Measurements from ENCODE around the gene SFXN5. TPM values are rescaled to one million over a fixed set of nuclear protein-coding genes. Genes with fewer than 3 reads are reported as not detected.

SFXN5 gene
- total RNA-seq, 1 experiment from 2014 or later = 22.0 TPM

DNA sequence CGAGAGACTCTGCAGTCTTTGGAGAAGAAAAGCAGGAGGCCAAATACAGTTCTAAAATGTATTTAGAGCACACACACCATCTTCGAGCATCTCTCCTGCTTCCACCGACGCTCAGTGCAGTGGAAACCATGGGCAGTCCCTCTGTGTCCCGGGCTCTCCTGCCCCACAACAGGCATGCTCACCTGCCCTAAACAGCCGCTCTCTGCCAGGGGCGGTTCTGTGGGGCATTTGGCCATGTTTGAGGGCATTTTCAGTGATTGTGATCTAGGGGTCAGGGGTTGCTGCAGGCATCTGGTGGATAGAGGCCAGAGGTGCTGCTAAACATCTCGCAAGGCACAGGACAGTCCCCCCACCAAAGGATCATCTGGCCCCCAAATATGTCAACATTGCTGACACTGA is 98.4 kb downstream of the SFXN5 start:
- ATAC-seq (no peak), DNase-seq (no peak)
- Histone ChIP-seq H3F3A (ENCODE audit: low read length, unreplicated experiment) (no peaks in the 10 kb centered on the region), H3K4me3 (ENCODE audit: low read length) (no peak overlapping the region), H3K4me1 (ENCODE audit: insufficient read depth, low read length) (no peaks in the 10 kb centered on the region), H2AFZ (ENCODE audit: low read length) (no peak overlapping the region), H3K27me3 (ENCODE audit: low read length) (no peaks in the 10 kb centered on the region), H3K9ac (ENCODE audit: low read length) (no peak overlapping the region), H3K9me3 (ENCODE audit: low read length) (no peaks in the 10 kb centered on the region), H3K36me3 (ENCODE audit: low read depth, low read length) (no peaks in the 10 kb centered on the region), H3K27ac (ENCODE audit: low read length) (no peak overlapping the region), H4K20me1 (ENCODE audit: low read length) (no peaks in the 10 kb centered on the region), H3K79me2 (ENCODE audit: low read length) (no peaks in the 10 kb centered on the region), H3K4me2 (ENCODE audit: low read length) (no peak overlapping the region), H3K9me2 (replicated peaks; ENCODE audit: low read length) (no peaks in the 10 kb centered on the region)
- ChIA-PET CTCF (interaction anchor here (1.7 kb wide), 1 partner anchor 81 kb away, joined by 5 read pairs; no protein-coding TSS in a partner anchor), POLR2A (ENCODE audit: unreplicated experiment) (no interaction called here)
- intact Hi-C loops (cut with micrococcal nuclease) = loop anchor here (1.0 kb wide), 1 partner anchor 81 kb away; no protein-coding TSS in a partner anchor
- no peak for TF ChIP-seq EZH2phosphoT487 (IDR thresholded peaks at IDR 0.05; ENCODE audit: borderline replicate concordance, low read length)
- no TSS peak for BruUV-seq (replicated peaks)

- H3K27ac ChIP-seq (ENCODE audit: low read length) = no peak overlapping the region
- no peaks in the 10 kb centered on the region for H3K4me1 ChIP-seq (ENCODE audit: insufficient read depth, low read length)
- TF ChIP-seq EZH2 (IDR thresholded peaks at IDR 0.05; ENCODE audit: low read length, unreplicated experiment) = no peak
- TF ChIP-seq, protein P1, sequence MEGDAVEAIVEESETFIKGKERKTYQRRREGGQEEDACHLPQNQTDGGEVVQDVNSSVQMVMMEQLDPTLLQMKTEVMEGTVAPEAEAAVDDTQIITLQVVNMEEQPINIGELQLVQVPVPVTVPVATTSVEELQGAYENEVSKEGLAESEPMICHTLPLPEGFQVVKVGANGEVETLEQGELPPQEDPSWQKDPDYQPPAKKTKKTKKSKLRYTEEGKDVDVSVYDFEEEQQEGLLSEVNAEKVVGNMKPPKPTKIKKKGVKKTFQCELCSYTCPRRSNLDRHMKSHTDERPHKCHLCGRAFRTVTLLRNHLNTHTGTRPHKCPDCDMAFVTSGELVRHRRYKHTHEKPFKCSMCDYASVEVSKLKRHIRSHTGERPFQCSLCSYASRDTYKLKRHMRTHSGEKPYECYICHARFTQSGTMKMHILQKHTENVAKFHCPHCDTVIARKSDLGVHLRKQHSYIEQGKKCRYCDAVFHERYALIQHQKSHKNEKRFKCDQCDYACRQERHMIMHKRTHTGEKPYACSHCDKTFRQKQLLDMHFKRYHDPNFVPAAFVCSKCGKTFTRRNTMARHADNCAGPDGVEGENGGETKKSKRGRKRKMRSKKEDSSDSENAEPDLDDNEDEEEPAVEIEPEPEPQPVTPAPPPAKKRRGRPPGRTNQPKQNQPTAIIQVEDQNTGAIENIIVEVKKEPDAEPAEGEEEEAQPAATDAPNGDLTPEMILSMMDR (conservative IDR thresholded peaks at IDR 0.05; ENCODE audit: low read depth, low read length) = no peak
- TF ChIP-seq EZH2phosphoT487 (IDR thresholded peaks at IDR 0.05; ENCODE audit: borderline replicate concordance, low read length) = no peak
- no peaks in the 10 kb centered on the region for H3K79me2 ChIP-seq (ENCODE audit: low read length)
- H3K36me3 ChIP-seq (ENCODE audit: low read depth, low read length) = no peaks in the 10 kb centered on the region
- ATAC-seq = no peak
- no peaks in the 10 kb centered on the region for H3K27me3 ChIP-seq (ENCODE audit: low read length)
- no peak overlapping the region for H3K9ac ChIP-seq (ENCODE audit: low read length)
- no peaks in the 10 kb centered on the region for H3K9me3 ChIP-seq (ENCODE audit: low read length)
- CTCF ChIA-PET = interaction anchor here (1.7 kb wide), 1 partner anchor 80 kb away, joined by 5 read pairs; no protein-coding TSS in a partner anchor
- H4K20me1 ChIP-seq (ENCODE audit: low read length) = no peaks in the 10 kb centered on the region
- H3F3A ChIP-seq (ENCODE audit: low read length, unreplicated experiment) = no peaks in the 10 kb centered on the region
- H2AFZ ChIP-seq (ENCODE audit: low read length) = no peak overlapping the region
- no peak overlapping the region for H3K4me2 ChIP-seq (ENCODE audit: low read length)
- DNase-seq = no peak
- no peaks in the 10 kb centered on the region for H3K9me2 ChIP-seq (replicated peaks; ENCODE audit: low read length)
- intact Hi-C loops (cut with micrococcal nuclease) = loop anchor here (1.0 kb wide), 1 partner anchor 80 kb away; no protein-coding TSS in a partner anchor
- BruUV-seq (replicated peaks) = no TSS peak
- POLR2A ChIA-PET (ENCODE audit: unreplicated experiment) = no interaction called here
- H3K4me3 ChIP-seq (ENCODE audit: low read length) = no peak overlapping the region
These were observed 99.0 kb downstream of the SFXN5 start for GRCh38 chr2:72972352-72973136.

DNA sequence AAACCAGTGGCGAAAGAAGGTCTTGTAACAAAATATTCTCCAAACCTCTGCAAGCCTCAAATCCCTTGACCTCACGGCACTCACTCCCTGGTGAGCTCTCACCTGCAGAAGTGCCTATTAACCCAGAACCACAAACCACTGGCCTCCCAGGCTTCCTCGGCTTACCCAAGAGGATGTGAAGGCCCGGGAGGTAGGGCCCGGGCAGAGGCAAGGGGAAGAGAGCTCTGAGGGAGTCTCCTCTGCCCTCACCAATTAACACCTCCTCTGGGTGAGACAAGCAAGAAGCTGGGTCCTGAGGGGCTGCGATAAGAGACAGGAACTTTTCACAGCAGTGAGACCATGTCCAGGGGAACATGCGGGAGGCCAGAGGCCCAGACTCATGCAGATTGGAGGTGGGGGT is 100.5 kb downstream of the SFXN5 start:
- intact Hi-C loops (cut with micrococcal nuclease) = no loop called here
- H3K4me3 ChIP-seq (ENCODE audit: low read length) = no peak overlapping the region
- no peak overlapping the region for H3K4me2 ChIP-seq (ENCODE audit: low read length)
- no peaks in the 10 kb centered on the region for H3K36me3 ChIP-seq (ENCODE audit: low read depth, low read length)
- ChIA-PET POLR2A (ENCODE audit: unreplicated experiment) (no interaction called here), CTCF (no interaction called here)
- DNase-seq = no peak
- no peak overlapping the region for H3K27ac ChIP-seq (ENCODE audit: low read length)
- ATAC-seq = no peak
- H3K27me3 ChIP-seq (ENCODE audit: low read length) = no peaks in the 10 kb centered on the region
- H3K9ac ChIP-seq (ENCODE audit: low read length) = no peak overlapping the region
- no peaks in the 10 kb centered on the region for H3K79me2 ChIP-seq (ENCODE audit: low read length)
- H3K4me1 ChIP-seq (ENCODE audit: insufficient read depth, low read length) = no peaks in the 10 kb centered on the region
- TF ChIP-seq EZH2 (IDR thresholded peaks at IDR 0.05; ENCODE audit: low read length, unreplicated experiment) (no peak), EZH2phosphoT487 (IDR thresholded peaks at IDR 0.05; ENCODE audit: borderline replicate concordance, low read length) (no peak)
- TF ChIP-seq, protein P1 (conservative IDR thresholded peaks at IDR 0.05; ENCODE audit: low read depth, low read length) = no peak
- H3K9me3 ChIP-seq (ENCODE audit: low read length) = no peaks in the 10 kb centered on the region
- no peaks in the 10 kb centered on the region for H3K9me2 ChIP-seq (replicated peaks; ENCODE audit: low read length)
- no peaks in the 10 kb centered on the region for H3F3A ChIP-seq (ENCODE audit: low read length, unreplicated experiment)
- H4K20me1 ChIP-seq (ENCODE audit: low read length) = no peaks in the 10 kb centered on the region
- no peak overlapping the region for H2AFZ ChIP-seq (ENCODE audit: low read length)
- BruUV-seq (replicated peaks) = no TSS peak
